ENCODE results near the gene LYSMD4. TPM values are rescaled to one million over a fixed set of nuclear protein-coding genes. Genes with fewer than 3 reads are reported as not detected.

Gene LYSMD4
- total and polyA plus RNA-seq, 2 of the 13 experiments (the other 11 are each of a cell fraction or from before 2014, with no cell fraction given): 7.4 to 8.5 TPM

GRCh38 chr15:99732751-99733267 is 428 bp downstream of the LYSMD4 start (continued):
- TF ChIP-seq ZBTB25 (CRISPR knock-in tag; IDR thresholded peaks at IDR 0.05): no peak
- no peak for TF ChIP-seq ZNF160 (CRISPR knock-in tag; IDR thresholded peaks at IDR 0.05)
- no peak for TF ChIP-seq FOXM1 (CRISPR knock-in tag; IDR thresholded peaks at IDR 0.05)
- no peak for TF ChIP-seq HOXD1 (CRISPR knock-in tag; IDR thresholded peaks at IDR 0.05)
- no peak for TF ChIP-seq ZBTB26 (CRISPR knock-in tag; IDR thresholded peaks at IDR 0.05; ENCODE audit: borderline replicate concordance)
- no peak for TF ChIP-seq RFXAP (CRISPR knock-in tag; IDR thresholded peaks at IDR 0.05; ENCODE audit: borderline replicate concordance)
- TF ChIP-seq HIVEP1 (CRISPR knock-in tag; IDR thresholded peaks at IDR 0.05): no peak
- TF ChIP-seq RBFOX2 (IDR thresholded peaks at IDR 0.05; ENCODE audit: low read depth, low read length): no peak; the same call in 1 of the 2 replicates
- no peak for TF ChIP-seq ZFP62 (CRISPR knock-in tag; IDR thresholded peaks at IDR 0.05)
- TF ChIP-seq ZFP36 (IDR thresholded peaks at IDR 0.05; ENCODE audit: borderline replicate concordance, low read depth, low read length, partially characterized antibody): no peak
- TF ChIP-seq ZSCAN31 (CRISPR knock-in tag; IDR thresholded peaks at IDR 0.05; ENCODE audit: low read depth): no peak
- TF ChIP-seq ZNF280D (CRISPR knock-in tag; IDR thresholded peaks at IDR 0.05): no peak
- TF ChIP-seq MXD4 (CRISPR knock-in tag; IDR thresholded peaks at IDR 0.05): no peak
- TF ChIP-seq JARID2 (CRISPR knock-in tag; IDR thresholded peaks at IDR 0.05; ENCODE audit: insufficient replicate concordance): no peak
- TF ChIP-seq ZNF432 (CRISPR knock-in tag; IDR thresholded peaks at IDR 0.05; ENCODE audit: borderline replicate concordance): no peak
- no peak for TF ChIP-seq GTF2F1 (IDR thresholded peaks at IDR 0.05; ENCODE audit: low read length)
- TF ChIP-seq POLR2AphosphoS5 (IDR thresholded peaks at IDR 0.05; ENCODE audit: low read depth, low read length): no peak
- TF ChIP-seq MTA1 (CRISPR knock-in tag; IDR thresholded peaks at IDR 0.05; ENCODE audit: borderline replicate concordance): no peak; the same call in 1 of the 2 replicates
- TF ChIP-seq GMEB1 (CRISPR knock-in tag; IDR thresholded peaks at IDR 0.05; ENCODE audit: borderline replicate concordance): no peak
- TF ChIP-seq ZNF282 (IDR thresholded peaks at IDR 0.05; ENCODE audit: partially characterized antibody): no peak
- no peak for TF ChIP-seq POLR2A (IDR thresholded peaks at IDR 0.05; ENCODE audit: insufficient read depth in 1 of 2, low read depth in 2 of 2, low read length in 2 of 2)
- no peak for TF ChIP-seq ATF6 (CRISPR knock-in tag; conservative IDR thresholded peaks at IDR 0.05)

Measured in HepG2 (cell line).